ENCODE measurements around the gene ABCB4.

- no peak for TF ChIP-seq YY1 (IDR thresholded peaks at IDR 0.05; ENCODE audit: insufficient read depth, insufficient read length)
- TF ChIP-seq ZNF274 (IDR thresholded peaks at IDR 0.05; ENCODE audit: low read depth, low read length): no peak
These were observed 35.0 kb upstream of the ABCB4 start for GRCh38 chr7:87510411-87510875.

All from NT2/D1 (cell line).